ENCODE measurements around the gene TTBK1.

TTBK1 gene

GRCh38 chr6:43256670-43257366, 13.5 kb downstream of the TTBK1 start:
- DNase-seq, result no peak

GRCh38 chr6:43257367-43258145, 14.3 kb downstream of the TTBK1 start:
- DNase-seq, result peak; percentile 23 to 35

GRCh38 chr6:43258180-43258579, 14.9 kb downstream of the TTBK1 start:
- no peak for DNase-seq

- DNase-seq, result no peak
These were observed 15.8 kb downstream of the TTBK1 start for GRCh38 chr6:43258807-43259686.

GRCh38 chr6:43260791-43261190, 17.5 kb downstream of the TTBK1 start:
- DNase-seq, result no peak

GRCh38 chr6:43261198-43261597, 17.9 kb downstream of the TTBK1 start:
- no peak for DNase-seq

- no peak for DNase-seq
These were observed 18.9 kb downstream of the TTBK1 start for GRCh38 chr6:43262000-43262779.

- no peak for DNase-seq
These were observed 19.6 kb downstream of the TTBK1 start for GRCh38 chr6:43262780-43263313.

GRCh38 chr6:43263314-43264178, 20.3 kb downstream of the TTBK1 start:
- DNase-seq, result peak; percentile 81 to 86

GRCh38 chr6:43264599-43265145, 21.4 kb downstream of the TTBK1 start:
- no peak for DNase-seq

- no peak for DNase-seq
These were observed 22.3 kb downstream of the TTBK1 start for GRCh38 chr6:43265564-43265963.

GRCh38 chr6:43267619-43268354, 24.5 kb downstream of the TTBK1 start:
- DNase-seq, result no peak

- no peak for DNase-seq
These were observed 25.0 kb downstream of the TTBK1 start for GRCh38 chr6:43268355-43268700.

- no peak for DNase-seq
These were observed 25.5 kb downstream of the TTBK1 start for GRCh38 chr6:43268782-43269272.

- DNase-seq, result peak; percentile 51 to 56
These were observed 26.2 kb downstream of the TTBK1 start for GRCh38 chr6:43269273-43270007.

- DNase-seq, result no peak
These were observed 28.0 kb downstream of the TTBK1 start for GRCh38 chr6:43271103-43271815.

GRCh38 chr6:43271944-43272343, 28.7 kb downstream of the TTBK1 start:
- DNase-seq, result no peak

GRCh38 chr6:43273707-43274106, 30.4 kb downstream of the TTBK1 start:
- DNase-seq, result no peak

Measured in activated CD4-positive, alpha-beta T cell treated with anti-CD3 and anti-CD28 coated beads, Interleukin-2, amount 50 U/mL, for 48 hours (primary cell).